ENCODE results near the gene TBCA. TPM values are rescaled to one million over a fixed set of nuclear protein-coding genes. Genes with fewer than 3 reads are reported as not detected.

Gene TBCA
- total and polyA plus RNA-seq, 8 donors = 33.3 to 328 (median 127) TPM

DNA sequence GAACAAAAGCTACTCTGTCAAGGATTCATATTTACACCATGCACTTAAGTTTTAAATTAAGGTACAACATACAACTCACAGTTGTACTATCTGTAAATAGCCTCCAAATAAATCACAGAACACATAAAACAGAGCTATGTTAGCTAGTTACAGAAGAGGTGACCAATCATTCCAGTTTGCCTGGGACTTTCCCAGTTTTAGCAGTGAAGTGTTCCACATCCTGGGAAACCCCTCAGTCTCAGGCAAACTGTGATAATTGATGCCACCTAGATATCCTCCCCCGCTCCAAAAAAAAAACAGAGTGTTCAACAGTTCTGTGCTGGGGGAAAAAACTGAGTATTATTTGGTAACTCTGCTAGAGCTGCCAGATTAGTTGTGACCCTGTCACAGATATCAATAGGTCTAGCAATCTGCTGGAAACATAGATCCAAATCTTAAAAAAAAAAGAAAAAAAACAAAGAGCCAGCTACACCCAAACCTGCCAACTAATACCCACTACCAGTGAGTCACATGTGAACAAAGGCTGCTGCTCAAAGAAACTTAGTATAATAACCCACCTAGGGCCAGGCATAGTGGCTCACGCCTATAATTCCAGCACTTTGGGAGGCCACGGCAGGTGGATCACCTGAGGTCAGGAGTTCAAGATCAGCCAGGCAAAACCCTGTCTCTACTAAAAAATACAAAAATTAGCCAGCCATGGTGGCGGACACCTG, 5.7 kb downstream of the TBCA start:
- no peaks in the 10 kb centered on the region for H3K9me3 ChIP-seq
- no peak overlapping the region for H3K27ac ChIP-seq
- H3K27me3 ChIP-seq = no peaks in the 10 kb centered on the region
- H3K4me3 ChIP-seq = no peak overlapping the region
- H3K4me1 ChIP-seq = peaks cover 24 to 74% (median 48%) of the 10 kb centered on the region in 4 donors
- intact Hi-C loops (cut with DNase I; ENCODE audit: low total_unique reads) = no loop called here
- WGBS, 5 donors = 87 to 97% (median 93%) methylated on average over 4 of the region's 4 CpGs
- no peak for DNase-seq
- H3K36me3 ChIP-seq = peaks cover 0 to 31% (median 10%) of the 10 kb centered on the region in 4 donors
- TF ChIP-seq POLR2A (IDR thresholded peaks at IDR 0.05) (no peak), EP300 (IDR thresholded peaks at IDR 0.05) (no peak), POLR2AphosphoS5 (IDR thresholded peaks at IDR 0.05) (no peak)
- TF ChIP-seq, protein P1, sequence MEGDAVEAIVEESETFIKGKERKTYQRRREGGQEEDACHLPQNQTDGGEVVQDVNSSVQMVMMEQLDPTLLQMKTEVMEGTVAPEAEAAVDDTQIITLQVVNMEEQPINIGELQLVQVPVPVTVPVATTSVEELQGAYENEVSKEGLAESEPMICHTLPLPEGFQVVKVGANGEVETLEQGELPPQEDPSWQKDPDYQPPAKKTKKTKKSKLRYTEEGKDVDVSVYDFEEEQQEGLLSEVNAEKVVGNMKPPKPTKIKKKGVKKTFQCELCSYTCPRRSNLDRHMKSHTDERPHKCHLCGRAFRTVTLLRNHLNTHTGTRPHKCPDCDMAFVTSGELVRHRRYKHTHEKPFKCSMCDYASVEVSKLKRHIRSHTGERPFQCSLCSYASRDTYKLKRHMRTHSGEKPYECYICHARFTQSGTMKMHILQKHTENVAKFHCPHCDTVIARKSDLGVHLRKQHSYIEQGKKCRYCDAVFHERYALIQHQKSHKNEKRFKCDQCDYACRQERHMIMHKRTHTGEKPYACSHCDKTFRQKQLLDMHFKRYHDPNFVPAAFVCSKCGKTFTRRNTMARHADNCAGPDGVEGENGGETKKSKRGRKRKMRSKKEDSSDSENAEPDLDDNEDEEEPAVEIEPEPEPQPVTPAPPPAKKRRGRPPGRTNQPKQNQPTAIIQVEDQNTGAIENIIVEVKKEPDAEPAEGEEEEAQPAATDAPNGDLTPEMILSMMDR (IDR thresholded peaks at IDR 0.05) = no peak

DNA sequence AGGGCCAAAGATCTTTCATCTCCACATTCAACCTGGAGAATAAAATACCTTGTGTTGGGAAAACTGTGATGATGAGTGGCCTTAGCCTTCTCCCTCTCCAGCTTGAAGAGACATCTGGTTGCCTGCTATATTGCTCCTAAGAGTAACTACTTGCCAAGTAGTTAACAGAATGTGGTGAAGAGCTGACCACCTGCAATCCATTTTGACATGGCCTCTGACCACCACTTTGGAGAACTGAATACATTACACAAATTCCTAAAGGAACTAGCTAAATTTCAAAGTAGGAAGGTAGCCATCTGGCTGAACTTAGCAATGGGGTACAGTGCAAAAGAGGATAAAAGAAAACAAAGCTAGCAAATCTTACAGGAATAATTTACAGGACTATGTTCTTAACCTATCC, 7.2 kb downstream of the TBCA start:
- intact Hi-C loops (cut with DNase I; ENCODE audit: low total_unique reads) = no loop called here
- no peak for DNase-seq

GRCh38 chr5:77767301-77767700, 8.8 kb downstream of the TBCA start:
- H3K9me3 ChIP-seq = peaks cover 0 to 5% (median 0%) of the 10 kb centered on the region in 4 donors
- H3K36me3 ChIP-seq = peaks cover 0 to 34% (median 10%) of the 10 kb centered on the region in 4 donors
- 85 to 100% (median 97%) methylated on average over 1 of the region's 1 CpG for WGBS, 5 donors
- H3K27me3 ChIP-seq = no peaks in the 10 kb centered on the region
- H3K4me3 ChIP-seq = no peak overlapping the region
- TF ChIP-seq, protein P1 (IDR thresholded peaks at IDR 0.05) = no peak
- TF ChIP-seq POLR2A (IDR thresholded peaks at IDR 0.05) (no peak), EP300 (IDR thresholded peaks at IDR 0.05) (no peak), POLR2AphosphoS5 (IDR thresholded peaks at IDR 0.05) (no peak)
- H3K27ac ChIP-seq = no peak overlapping the region
- DNase-seq = no peak
- peaks cover 0 to 53% (median 26%) of the 10 kb centered on the region in 4 donors for H3K4me1 ChIP-seq
- intact Hi-C loops (cut with DNase I; ENCODE audit: low total_unique reads) = no loop called here

More for the DNA sequence above, 7.2 kb downstream of the TBCA start:
- Histone ChIP-seq H3K27me3 (no peaks in the 10 kb centered on the region), H3K36me3 (peaks cover 0 to 31% (median 10%) of the 10 kb centered on the region in 4 donors), H3K27ac (no peak overlapping the region), H3K9me3 (no peaks in the 10 kb centered on the region), H3K4me1 (peaks cover 11 to 65% (median 35%) of the 10 kb centered on the region in 4 donors), H3K4me3 (no peak overlapping the region)
- TF ChIP-seq POLR2AphosphoS5 (IDR thresholded peaks at IDR 0.05) = no peak
- TF ChIP-seq, protein P1 (IDR thresholded peaks at IDR 0.05) = no peak

DNA sequence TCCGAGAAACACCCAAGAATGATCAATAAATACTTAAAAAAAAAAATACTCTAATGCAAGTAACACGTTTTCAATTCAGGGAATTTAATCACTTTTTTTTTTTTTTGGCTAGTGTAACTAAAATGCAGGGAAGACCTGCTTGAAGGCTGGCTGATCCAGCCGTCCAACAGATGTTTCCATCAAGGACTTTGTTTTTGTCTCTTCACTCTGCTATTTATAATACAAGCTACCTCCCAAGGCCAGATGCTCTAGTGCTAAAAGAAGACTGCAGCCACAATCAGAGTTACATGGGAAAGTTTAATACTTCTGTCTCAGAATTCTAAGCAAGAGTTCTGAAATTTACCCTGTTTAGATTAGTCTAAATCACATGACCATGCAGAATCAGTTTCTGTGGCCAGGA, 14.5 kb downstream of the TBCA start:
- TF ChIP-seq, protein P1 (IDR thresholded peaks at IDR 0.05) = no peak
- no peak for TF ChIP-seq POLR2AphosphoS5 (IDR thresholded peaks at IDR 0.05)
- TF ChIP-seq POLR2A (IDR thresholded peaks at IDR 0.05) = no peak
- no peak for TF ChIP-seq EP300 (IDR thresholded peaks at IDR 0.05)
- 51 to 79% (median 74%) methylated on average over 3 of the region's 3 CpGs for WGBS, 5 donors
- no peak overlapping the region for H3K4me3 ChIP-seq
- intact Hi-C loops (cut with DNase I; ENCODE audit: low total_unique reads) = no loop called here
- H3K27ac ChIP-seq = no peak overlapping the region
- no peaks in the 10 kb centered on the region for H3K27me3 ChIP-seq
- H3K9me3 ChIP-seq = peaks cover 0 to 5% (median 0%) of the 10 kb centered on the region in 4 donors
- peaks cover 0 to 3% (median 0%) of the 10 kb centered on the region in 4 donors for H3K36me3 ChIP-seq
- peaks cover 0 to 40% (median 8%) of the 10 kb centered on the region in 4 donors for H3K4me1 ChIP-seq
- DNase-seq = no peak
